Measurements from ENCODE around the gene MAP2K1. TPM values are rescaled to one million over a fixed set of nuclear protein-coding genes. Genes with fewer than 3 reads are reported as not detected.

The MAP2K1 gene
- total and polyA plus RNA-seq, 9 of the 15 experiments (the other 6 are each of a cell fraction or from before 2014, with no cell fraction given): 7.5 to 58.3 (median 30.0) TPM

DNA sequence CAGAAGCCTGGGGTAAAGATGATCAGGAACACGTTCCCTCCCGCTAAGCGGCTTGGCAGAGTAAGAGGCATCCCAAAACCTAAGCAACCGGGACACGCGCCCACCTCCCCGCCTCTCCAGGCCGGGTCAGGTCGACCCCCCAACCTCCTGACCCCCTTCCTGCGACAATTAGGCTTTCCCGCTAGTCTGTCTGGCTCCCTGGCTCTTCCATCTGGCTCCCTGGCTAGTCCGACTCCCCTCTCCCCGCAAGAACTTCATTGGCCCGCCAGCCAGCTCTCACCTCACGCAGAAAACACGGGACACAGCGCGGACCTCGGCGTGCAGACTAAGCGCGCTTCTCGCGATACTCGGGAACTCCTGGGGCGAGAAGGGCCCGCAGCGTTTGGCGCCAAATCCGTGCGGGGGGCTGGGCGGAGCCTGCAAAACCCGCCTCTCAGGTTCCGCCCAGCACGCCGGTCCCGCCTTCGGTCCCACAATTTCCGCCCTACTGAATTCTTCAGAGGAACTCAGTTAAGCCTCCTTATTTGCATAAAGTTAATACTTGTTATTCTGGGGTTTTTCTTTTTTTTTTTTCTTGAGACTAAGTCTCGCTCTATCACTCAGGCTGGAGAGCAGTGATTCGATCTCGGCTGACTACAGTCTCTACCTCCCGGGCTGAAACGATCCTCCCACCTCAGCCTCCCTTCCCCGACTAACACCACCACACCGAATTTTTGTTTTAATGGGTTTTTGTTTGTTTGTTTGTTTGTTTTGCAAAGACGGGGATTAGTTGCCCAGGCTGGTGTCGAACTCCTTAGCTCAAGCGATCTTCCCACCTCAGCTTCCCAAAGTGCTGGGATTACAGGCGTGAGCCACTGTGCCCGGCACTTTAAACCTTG is 30.1 kb upstream of the MAP2K1 start, which contains the start of gene TIPIN (continued):
- no peak for TF ChIP-seq ZNF830 (CRISPR knock-in tag; IDR thresholded peaks at IDR 0.05)
- TF ChIP-seq DIDO1 (tag; IDR thresholded peaks at IDR 0.05; ENCODE audit: low read depth): peak; percentile 58; the same call in 1 of the 2 replicates
- TF ChIP-seq HNRNPL (IDR thresholded peaks at IDR 0.05; ENCODE audit: low read depth, low read length): no peak
- no peak for TF ChIP-seq CBFA2T2 (conservative IDR thresholded peaks at IDR 0.05)
- no peak for TF ChIP-seq ZBED1 (IDR thresholded peaks at IDR 0.05)
- no peak for TF ChIP-seq ZNF668 (CRISPR knock-in tag; IDR thresholded peaks at IDR 0.05)
- no peak for TF ChIP-seq ZNF644 (tag; IDR thresholded peaks at IDR 0.05; ENCODE audit: low read depth)
- TF ChIP-seq FOXJ3 (CRISPR knock-in tag; IDR thresholded peaks at IDR 0.05): no peak
- TF ChIP-seq SOX6 (IDR thresholded peaks at IDR 0.05): no peak
- TF ChIP-seq ZNF507 (tag; conservative IDR thresholded peaks at IDR 0.05): no peak
- no peak for TF ChIP-seq CCAR2 (IDR thresholded peaks at IDR 0.05; ENCODE audit: low read depth, low read length)
- TF ChIP-seq, protein P1, sequence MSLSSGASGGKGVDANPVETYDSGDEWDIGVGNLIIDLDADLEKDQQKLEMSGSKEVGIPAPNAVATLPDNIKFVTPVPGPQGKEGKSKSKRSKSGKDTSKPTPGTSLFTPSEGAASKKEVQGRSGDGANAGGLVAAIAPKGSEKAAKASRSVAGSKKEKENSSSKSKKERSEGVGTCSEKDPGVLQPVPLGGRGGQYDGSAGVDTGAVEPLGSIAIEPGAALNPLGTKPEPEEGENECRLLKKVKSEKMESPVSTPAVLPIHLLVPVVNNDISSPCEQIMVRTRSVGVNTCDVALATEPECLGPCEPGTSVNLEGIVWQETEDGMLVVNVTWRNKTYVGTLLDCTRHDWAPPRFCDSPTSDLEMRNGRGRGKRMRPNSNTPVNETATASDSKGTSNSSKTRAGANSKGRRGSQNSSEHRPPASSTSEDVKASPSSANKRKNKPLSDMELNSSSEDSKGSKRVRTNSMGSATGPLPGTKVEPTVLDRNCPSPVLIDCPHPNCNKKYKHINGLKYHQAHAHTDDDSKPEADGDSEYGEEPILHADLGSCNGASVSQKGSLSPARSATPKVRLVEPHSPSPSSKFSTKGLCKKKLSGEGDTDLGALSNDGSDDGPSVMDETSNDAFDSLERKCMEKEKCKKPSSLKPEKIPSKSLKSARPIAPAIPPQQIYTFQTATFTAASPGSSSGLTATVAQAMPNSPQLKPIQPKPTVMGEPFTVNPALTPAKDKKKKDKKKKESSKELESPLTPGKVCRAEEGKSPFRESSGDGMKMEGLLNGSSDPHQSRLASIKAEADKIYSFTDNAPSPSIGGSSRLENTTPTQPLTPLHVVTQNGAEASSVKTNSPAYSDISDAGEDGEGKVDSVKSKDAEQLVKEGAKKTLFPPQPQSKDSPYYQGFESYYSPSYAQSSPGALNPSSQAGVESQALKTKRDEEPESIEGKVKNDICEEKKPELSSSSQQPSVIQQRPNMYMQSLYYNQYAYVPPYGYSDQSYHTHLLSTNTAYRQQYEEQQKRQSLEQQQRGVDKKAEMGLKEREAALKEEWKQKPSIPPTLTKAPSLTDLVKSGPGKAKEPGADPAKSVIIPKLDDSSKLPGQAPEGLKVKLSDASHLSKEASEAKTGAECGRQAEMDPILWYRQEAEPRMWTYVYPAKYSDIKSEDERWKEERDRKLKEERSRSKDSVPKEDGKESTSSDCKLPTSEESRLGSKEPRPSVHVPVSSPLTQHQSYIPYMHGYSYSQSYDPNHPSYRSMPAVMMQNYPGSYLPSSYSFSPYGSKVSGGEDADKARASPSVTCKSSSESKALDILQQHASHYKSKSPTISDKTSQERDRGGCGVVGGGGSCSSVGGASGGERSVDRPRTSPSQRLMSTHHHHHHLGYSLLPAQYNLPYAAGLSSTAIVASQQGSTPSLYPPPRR (CRISPR knock-in tag; IDR thresholded peaks at IDR 0.05; ENCODE audit: borderline replicate concordance): 0 out of 2 replicates have a peak, but pooled peaks have one; percentile 62
- TF ChIP-seq JUN (IDR thresholded peaks at IDR 0.05; ENCODE audit: borderline replicate concordance, low read depth, low read length): no peak; the same call in 1 of the 2 replicates
- no peak for TF ChIP-seq JUN (CRISPR knock-in tag; IDR thresholded peaks at IDR 0.05; ENCODE audit: borderline replicate concordance)
- TF ChIP-seq GABPB1 (CRISPR knock-in tag; IDR thresholded peaks at IDR 0.05): peak; percentile 64; the same call in 1 of the 2 replicates
- peak; percentile 63 to 84; a peak in 3 of 4 replicates for TF ChIP-seq SIN3A (IDR thresholded peaks at IDR 0.05; ENCODE audit: borderline replicate concordance in 2 of 2, control insufficient read depth in 1 of 2, low read depth in 2 of 2, low read length in 2 of 2)
- TF ChIP-seq IRF2 (CRISPR knock-in tag; IDR thresholded peaks at IDR 0.05): no peak
- TF ChIP-seq ZNF197 (CRISPR knock-in tag; IDR thresholded peaks at IDR 0.05; ENCODE audit: low read depth): no peak
- peak; percentile 58 for TF ChIP-seq DPF2 (IDR thresholded peaks at IDR 0.05)
- TF ChIP-seq CBFA2T3 (IDR thresholded peaks at IDR 0.05): no peak
- peak; percentile 15; the same call in 1 of the 2 replicates for TF ChIP-seq PHTF2 (CRISPR knock-in tag; IDR thresholded peaks at IDR 0.05)
- no peak for TF ChIP-seq U2AF1 (optimal IDR thresholded peaks at IDR 0.05; ENCODE audit: low read depth, low read length)
- TF ChIP-seq, protein P2, sequence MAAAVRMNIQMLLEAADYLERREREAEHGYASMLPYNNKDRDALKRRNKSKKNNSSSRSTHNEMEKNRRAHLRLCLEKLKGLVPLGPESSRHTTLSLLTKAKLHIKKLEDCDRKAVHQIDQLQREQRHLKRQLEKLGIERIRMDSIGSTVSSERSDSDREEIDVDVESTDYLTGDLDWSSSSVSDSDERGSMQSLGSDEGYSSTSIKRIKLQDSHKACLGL (CRISPR knock-in tag; IDR thresholded peaks at IDR 0.05; ENCODE audit: borderline replicate concordance, poor library complexity, severe bottlenecking): no peak
- TF ChIP-seq ETS2 (tag; IDR thresholded peaks at IDR 0.05; ENCODE audit: borderline replicate concordance, poor library complexity, severe bottlenecking): no peak
- no peak for TF ChIP-seq NFXL1 (CRISPR knock-in tag; IDR thresholded peaks at IDR 0.05)
